ENCODE measurements around the gene CCDC178.

CCDC178 gene

DNA sequence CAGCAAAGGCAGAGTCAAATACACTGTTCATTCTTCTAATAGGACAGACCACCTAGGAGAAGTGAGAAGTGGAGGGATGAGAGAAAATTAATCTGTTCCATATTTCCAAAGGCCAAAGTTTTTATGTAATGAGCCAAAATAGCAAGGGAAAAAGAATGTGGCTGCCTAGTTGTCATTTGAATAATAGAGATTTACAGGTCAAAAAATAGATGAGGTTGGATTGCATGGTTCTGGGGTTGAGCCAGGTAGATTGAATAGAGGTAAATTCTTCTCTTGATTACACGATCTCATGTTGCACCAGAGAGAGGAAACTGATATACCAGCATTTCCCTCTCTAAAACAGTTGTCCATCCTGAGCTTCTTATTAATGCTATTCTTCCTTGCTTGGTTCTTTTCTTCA lies 325.8 kb downstream of the CCDC178 start:
- H3K79me2 ChIP-seq (ENCODE audit: insufficient read depth, low read length), result no peaks in the 10 kb centered on the region
- no peak overlapping the region for H3K4me3 ChIP-seq (ENCODE audit: insufficient read depth, low read length, poor library complexity, severe bottlenecking)
- no peak overlapping the region for H2AFZ ChIP-seq (ENCODE audit: low read depth, low read length, severe bottlenecking)
- no peaks in the 10 kb centered on the region for H3K9me3 ChIP-seq (ENCODE audit: insufficient read depth, low read length)
- H3K36me3 ChIP-seq (ENCODE audit: low read length), result no peaks in the 10 kb centered on the region
- no peak for TF ChIP-seq CTCF (IDR thresholded peaks at IDR 0.05; ENCODE audit: insufficient read depth, low read length, poor library complexity, severe bottlenecking)
- TF ChIP-seq EZH2phosphoT487 (conservative IDR thresholded peaks at IDR 0.05; ENCODE audit: low read length), result no peak
- no peaks in the 10 kb centered on the region for H4K20me1 ChIP-seq (ENCODE audit: low read depth, low read length)
- H3K27ac ChIP-seq (ENCODE audit: low read depth, low read length), result no peak overlapping the region
- H3K27me3 ChIP-seq (ENCODE audit: low read length), result no peaks in the 10 kb centered on the region
- H3F3A ChIP-seq (ENCODE audit: insufficient read depth), result no peaks in the 10 kb centered on the region
- H3K9me2 ChIP-seq (replicated peaks; ENCODE audit: insufficient read depth, low read length), result no peaks in the 10 kb centered on the region
- no peak overlapping the region for H3K4me2 ChIP-seq (ENCODE audit: low read depth, low read length, poor library complexity, severe bottlenecking)
- H3K9ac ChIP-seq (ENCODE audit: low read length), result no peak overlapping the region

- TF ChIP-seq CTCF (IDR thresholded peaks at IDR 0.05; ENCODE audit: insufficient read depth, low read length, poor library complexity, severe bottlenecking) (no peak), EZH2phosphoT487 (conservative IDR thresholded peaks at IDR 0.05; ENCODE audit: low read length) (no peak)
- H3K9me3 ChIP-seq (ENCODE audit: insufficient read depth, low read length), result no peaks in the 10 kb centered on the region
- no peaks in the 10 kb centered on the region for H3F3A ChIP-seq (ENCODE audit: insufficient read depth)
- no peaks in the 10 kb centered on the region for H3K9me2 ChIP-seq (replicated peaks; ENCODE audit: insufficient read depth, low read length)
- no peak overlapping the region for H3K4me3 ChIP-seq (ENCODE audit: insufficient read depth, low read length, poor library complexity, severe bottlenecking)
- no peaks in the 10 kb centered on the region for H3K36me3 ChIP-seq (ENCODE audit: low read length)
- no peaks in the 10 kb centered on the region for H3K27me3 ChIP-seq (ENCODE audit: low read length)
- H2AFZ ChIP-seq (ENCODE audit: low read depth, low read length, severe bottlenecking), result no peak overlapping the region
- H3K27ac ChIP-seq (ENCODE audit: low read depth, low read length), result no peak overlapping the region
- no peaks in the 10 kb centered on the region for H3K79me2 ChIP-seq (ENCODE audit: insufficient read depth, low read length)
- H3K4me2 ChIP-seq (ENCODE audit: low read depth, low read length, poor library complexity, severe bottlenecking), result no peak overlapping the region
- H4K20me1 ChIP-seq (ENCODE audit: low read depth, low read length), result no peaks in the 10 kb centered on the region
- no peak overlapping the region for H3K9ac ChIP-seq (ENCODE audit: low read length)
These were observed 327.1 kb downstream of the CCDC178 start for GRCh38 chr18:33113416-33113815.

GRCh38 chr18:33107511-33107910 lies 333.0 kb downstream of the CCDC178 start:
- no peaks in the 10 kb centered on the region for H4K20me1 ChIP-seq (ENCODE audit: low read depth, low read length)
- no peak overlapping the region for H3K9ac ChIP-seq (ENCODE audit: low read length)
- TF ChIP-seq CTCF (IDR thresholded peaks at IDR 0.05; ENCODE audit: insufficient read depth, low read length, poor library complexity, severe bottlenecking), result no peak
- no peak for TF ChIP-seq EZH2phosphoT487 (conservative IDR thresholded peaks at IDR 0.05; ENCODE audit: low read length)
- no peaks in the 10 kb centered on the region for H3F3A ChIP-seq (ENCODE audit: insufficient read depth)
- H3K27me3 ChIP-seq (ENCODE audit: low read length), result no peaks in the 10 kb centered on the region
- no peaks in the 10 kb centered on the region for H3K9me2 ChIP-seq (replicated peaks; ENCODE audit: insufficient read depth, low read length)
- no peak overlapping the region for H3K27ac ChIP-seq (ENCODE audit: low read depth, low read length)
- no peaks in the 10 kb centered on the region for H3K79me2 ChIP-seq (ENCODE audit: insufficient read depth, low read length)
- no peak overlapping the region for H2AFZ ChIP-seq (ENCODE audit: low read depth, low read length, severe bottlenecking)
- no peak overlapping the region for H3K4me3 ChIP-seq (ENCODE audit: insufficient read depth, low read length, poor library complexity, severe bottlenecking)
- H3K9me3 ChIP-seq (ENCODE audit: insufficient read depth, low read length), result no peaks in the 10 kb centered on the region
- no peaks in the 10 kb centered on the region for H3K36me3 ChIP-seq (ENCODE audit: low read length)
- no peak overlapping the region for H3K4me2 ChIP-seq (ENCODE audit: low read depth, low read length, poor library complexity, severe bottlenecking)

Data from SU-DHL-6 (cell line).